CD4-positive, alpha-beta T cell treated with Interleukin-17A for 1 hour (primary cell): ENCODE measurements around the gene NPTN.
"Not testable (repeated sequence)": the region's sequence is repeated elsewhere in the genome, so short reads cannot be mapped to it uniquely, and the experiment has no call there.

ENCODE experiments used
- DNase-seq: peaks from one replicate; pipeline ENCODE4 v3.0.0-alpha.2; 2020

Gene NPTN

GRCh38 chr15:73600413-73601335 lies 32.5 kb downstream of the NPTN start:
- no peak for DNase-seq

GRCh38 chr15:73599934-73600333 lies 33.3 kb downstream of the NPTN start:
- no peak for DNase-seq

DNA sequence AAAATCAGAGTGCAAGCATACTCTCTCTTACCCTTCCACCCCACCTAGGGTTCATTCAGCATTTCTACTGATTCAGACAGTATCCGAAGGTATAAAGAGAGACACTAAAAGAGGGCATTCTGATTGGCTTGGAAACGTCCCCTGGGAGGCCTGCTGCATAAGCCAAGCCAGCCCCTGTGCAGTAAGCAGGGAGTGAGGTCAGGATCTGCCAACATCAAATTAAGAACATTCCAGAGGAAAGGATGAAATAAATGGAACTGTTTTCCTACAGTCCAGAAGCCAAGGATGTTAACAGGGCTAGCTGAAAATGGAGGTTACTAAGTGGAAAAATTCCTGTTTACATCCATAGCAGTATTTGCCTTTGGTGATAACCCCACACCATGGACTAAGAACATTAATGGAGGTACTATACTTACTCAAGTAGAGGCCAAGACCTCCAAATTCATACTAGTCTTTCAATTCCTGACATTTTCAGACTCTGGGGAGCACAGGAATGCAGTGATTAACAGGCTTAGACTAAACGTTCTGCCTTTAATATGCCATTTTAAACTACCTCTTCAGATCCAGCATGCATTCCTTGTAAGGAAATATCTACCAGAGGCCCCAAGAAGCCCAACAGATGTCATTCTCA lies 34.5 kb downstream of the NPTN start:
- no peak for DNase-seq

GRCh38 chr15:73597036-73597638 lies 36.1 kb downstream of the NPTN start:
- DNase-seq, result no peak

GRCh38 chr15:73596174-73596573 lies 37.0 kb downstream of the NPTN start:
- no peak for DNase-seq

GRCh38 chr15:73594109-73594508 lies 39.1 kb downstream of the NPTN start:
- no peak for DNase-seq

GRCh38 chr15:73593304-73594074 lies 39.7 kb downstream of the NPTN start:
- DNase-seq, result no peak

- DNase-seq, result no peak
These were observed 42.9 kb downstream of the NPTN start for GRCh38 chr15:73590263-73590662.

DNA sequence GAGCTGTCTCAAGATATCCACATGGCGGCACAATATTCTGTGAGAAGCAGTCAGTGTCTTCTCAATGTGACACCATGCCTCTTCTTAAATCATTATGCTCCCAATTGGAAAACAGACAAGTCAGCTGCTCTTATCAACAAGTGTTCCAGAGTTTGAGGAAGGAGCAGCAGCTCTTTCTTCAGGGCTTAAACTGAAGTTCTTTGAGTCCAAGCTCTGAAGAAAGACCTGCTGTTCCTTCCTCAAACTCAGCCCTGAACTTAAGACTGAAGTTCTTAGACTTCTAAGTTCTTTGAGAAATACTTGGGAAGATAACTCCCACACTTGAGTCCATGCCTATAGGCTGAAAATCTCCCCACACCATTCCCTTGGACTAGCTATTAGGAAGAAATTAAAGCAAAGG lies 43.4 kb downstream of the NPTN start:
- DNase-seq, result no peak

DNA sequence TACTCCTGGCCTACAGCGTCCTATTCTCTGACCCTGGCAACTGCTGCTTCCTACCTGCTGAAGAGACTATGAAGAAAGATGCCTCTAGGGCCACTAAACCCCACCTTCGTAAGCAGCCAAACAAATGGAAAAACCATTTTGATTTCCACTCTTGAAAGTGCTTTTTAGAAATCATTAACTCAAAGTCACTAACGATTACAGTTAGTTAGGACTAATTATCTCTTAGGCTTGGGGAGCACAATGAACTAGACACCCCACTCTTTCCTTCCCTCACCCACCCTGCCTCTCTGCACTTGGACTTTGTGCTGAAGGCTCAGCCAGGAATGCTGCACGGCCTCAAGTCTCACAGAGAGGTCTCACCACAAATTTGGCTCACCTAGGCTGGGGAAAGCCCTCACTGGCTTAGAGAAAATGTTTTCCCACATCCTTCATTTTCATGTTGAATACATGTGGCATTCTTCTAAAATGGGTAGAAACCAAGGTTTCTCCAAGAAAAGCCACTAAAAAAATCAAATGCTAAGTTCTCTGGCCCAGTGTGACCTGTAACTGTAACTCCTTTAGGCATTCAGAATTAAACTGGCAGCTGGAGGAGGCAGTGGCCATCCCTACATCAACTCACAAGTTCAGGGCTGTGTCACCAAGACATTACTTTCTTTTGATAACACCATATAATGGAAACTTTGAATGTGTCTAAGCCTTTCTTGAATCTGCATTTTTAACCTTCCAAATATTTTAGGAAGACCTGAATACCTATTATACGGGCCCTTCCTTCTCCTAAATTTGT lies 47.1 kb downstream of the NPTN start:
- no peak for DNase-seq

- DNase-seq, result no peak
These were observed 48.3 kb downstream of the NPTN start for GRCh38 chr15:73584699-73585420.

DNA sequence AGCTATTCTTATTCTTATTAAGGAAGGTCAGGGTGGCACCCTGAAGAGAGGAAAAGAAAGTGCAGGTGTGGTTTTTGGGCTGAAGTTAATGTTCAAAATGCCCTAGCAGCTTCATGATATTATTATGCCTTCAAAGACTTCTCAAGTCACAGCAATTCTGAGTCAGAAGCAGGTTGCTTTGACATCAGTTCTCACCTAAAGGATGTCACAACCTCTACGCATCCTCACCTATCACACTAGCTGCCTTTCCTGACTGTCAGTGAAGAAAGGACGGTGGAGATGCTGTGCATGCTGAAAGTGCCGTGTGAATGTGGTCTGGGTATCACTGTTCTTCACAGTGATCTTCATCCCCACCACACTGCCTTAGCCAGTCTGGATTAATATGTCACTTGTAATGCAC lies 49.6 kb downstream of the NPTN start:
- DNase-seq, result no peak

DNA sequence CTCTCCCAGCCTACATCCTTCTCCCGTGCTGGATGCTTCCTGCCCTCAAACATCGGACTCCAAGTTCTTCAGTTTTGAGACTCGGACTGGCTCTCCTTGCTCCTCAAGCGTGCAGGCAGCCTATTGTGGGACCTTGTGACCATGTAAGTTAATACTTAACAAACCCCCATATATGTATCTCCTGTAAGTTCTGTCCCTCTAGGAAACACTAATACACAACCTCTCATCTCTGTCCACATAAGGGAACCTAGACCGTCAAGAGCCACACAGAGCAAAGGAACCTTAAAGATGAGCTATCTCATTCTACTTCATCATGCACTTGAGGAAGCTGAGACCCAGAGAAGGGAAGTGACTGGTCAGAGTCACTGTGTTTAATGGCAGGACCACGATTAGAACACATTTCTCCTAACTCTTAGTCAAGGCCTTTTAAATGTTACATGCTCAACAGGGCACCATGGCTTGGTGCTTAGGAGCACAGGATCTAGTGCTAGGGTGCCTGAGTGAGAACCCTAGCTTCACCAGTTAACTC lies 50.3 kb downstream of the NPTN start:
- no peak for DNase-seq

GRCh38 chr15:73578026-73578425 lies 55.2 kb downstream of the NPTN start:
- DNase-seq, result no peak

DNA sequence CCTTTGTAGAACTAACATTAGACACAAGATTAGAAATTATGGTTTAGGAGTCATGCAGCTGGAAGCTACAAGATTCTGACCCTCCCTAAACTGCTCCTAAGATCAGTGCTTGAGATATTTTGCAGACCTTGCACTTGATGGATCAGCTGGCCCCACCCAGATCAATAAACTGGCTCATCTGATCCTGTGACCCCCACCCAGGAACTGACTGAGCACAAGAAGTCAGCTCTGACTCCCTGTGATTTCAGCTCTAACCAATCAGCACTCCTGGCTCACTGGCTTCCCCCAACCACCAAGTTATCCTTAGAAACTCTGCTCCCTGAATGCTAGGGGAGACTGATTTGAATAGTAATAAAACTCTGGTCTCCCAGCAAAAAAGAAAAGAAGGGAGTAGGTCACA lies 55.6 kb downstream of the NPTN start:
- DNase-seq, result not testable (repeated sequence)

DNA sequence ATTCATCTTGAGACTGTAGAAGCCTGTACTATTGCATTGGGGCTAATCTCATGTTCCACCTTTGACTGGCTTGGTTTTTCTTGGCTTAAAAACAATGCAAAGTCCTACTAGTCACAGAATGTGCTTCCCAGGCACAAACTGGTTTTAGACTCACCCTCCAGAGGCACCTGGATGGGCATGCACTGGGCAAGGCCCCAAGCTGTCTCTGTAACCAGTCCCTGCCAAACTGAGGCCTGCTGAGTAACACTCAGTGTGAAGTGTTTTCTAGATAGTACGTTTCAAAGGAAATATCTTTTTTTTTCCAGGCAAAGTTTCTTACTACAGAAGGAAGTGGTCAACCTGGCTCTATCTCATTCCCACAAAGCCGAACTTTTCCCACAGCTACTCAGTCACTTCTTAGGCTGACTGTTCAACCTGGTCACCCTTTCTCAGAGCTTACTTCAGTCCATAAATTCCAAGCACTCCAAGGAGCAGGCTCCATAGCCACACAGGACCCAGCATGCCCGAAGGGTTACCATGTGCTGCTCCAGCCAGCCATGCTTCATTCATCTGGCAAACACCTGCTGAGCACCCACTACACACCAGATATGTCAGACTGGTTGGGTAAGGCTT lies 57.4 kb downstream of the NPTN start:
- DNase-seq, result no peak

DNA sequence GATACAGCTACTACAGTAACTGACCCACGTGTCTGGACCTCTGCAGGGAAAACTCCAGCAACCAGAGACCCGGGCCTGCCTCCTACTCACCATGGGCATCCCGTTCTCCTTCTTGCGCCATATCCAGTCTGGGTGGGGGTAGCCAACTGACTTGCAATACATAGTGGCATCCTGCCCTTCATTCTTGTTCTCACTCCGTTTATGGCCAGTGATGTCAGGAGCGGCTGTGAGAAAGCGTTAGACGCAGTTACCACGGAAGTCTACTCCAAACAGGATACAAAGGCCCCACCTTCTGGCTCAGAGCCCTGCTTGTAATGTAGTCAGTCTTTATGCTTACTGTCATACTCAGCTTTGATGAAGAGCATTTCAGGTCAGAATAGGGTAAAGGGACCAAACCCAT lies 59.6 kb downstream of the NPTN start:
- no peak for DNase-seq

- DNase-seq, result no peak
These were observed 60.2 kb downstream of the NPTN start for GRCh38 chr15:73573037-73573436.

GRCh38 chr15:73572296-73572695 lies 60.9 kb downstream of the NPTN start:
- DNase-seq, result no peak

DNA sequence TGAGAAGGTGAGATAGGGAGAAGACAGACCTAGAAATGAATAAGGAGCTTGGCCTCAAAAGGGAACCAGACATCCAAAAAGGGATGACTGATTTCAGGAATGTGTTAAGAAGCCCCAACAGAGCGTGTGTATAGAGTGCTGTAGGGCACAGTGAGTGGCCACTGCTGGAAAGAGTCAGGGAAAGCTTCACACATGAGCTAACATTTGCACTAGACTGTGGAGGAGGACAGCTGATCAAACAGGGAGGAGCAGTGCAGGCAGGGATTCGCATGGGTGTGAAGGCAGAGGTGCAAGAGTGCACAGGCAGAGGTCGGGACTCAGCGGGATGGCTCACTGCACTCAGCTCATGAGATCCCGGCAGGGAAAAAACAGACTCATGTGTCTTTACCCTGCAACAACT lies 61.8 kb downstream of the NPTN start:
- no peak for DNase-seq
